Hematopoietic multipotent progenitor cell treated with erythropoietin and hydrocortisone succinate and interleukin-3 and kit ligand, for 8 days (in vitro differentiated cells): ENCODE results near the gene CCDC171.

Source experiments
- DNase-seq: peaks from one replicate; pipeline ENCODE4 v3.0.0-alpha.2; 2015

CCDC171 gene

DNA sequence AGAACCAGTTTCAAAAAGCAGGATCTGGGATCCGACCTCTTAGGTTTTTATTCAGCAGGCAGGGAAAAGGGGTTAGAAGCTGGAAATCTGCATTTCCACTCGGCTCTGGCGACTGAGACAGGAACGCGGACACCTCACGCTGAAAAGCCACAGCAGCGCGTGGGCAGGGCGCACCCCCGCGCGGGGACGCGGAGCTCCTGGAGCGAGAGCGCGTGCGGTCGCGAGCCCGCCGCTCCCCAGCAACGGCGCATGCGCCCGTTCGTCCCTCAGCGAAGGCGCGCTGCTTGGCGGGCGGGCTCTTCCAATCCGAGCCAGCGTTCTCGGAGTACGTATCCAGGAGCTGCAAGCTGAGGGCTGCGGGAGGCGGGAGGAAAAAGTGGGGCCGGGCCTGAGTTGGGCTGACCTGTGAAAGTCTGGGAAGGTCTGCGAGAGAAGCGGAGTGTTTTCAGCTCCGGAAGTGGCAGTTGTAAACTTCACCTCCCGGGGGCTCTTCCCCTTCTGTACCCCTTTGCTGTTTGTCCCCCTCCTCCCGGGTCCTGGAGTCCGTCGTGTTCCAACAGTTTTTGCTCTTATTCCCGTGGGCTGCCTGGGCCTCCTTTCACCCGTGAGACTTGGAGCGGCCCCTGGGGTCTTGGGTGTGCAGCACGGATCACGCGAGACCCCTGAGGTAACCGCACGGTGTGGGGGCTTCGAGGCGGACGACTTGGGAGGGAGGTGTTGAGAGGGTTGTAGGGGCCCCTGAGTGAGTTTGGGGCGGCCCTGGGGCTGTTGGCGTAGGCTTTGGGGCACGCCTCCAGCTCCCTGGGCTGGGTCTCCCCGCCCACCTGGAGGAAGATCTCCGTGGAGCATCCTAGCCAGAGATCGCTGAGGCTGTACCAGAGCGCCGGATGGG lies at the start of gene CCDC171:
Gene CCDC171 (plus strand): TSS at position 408 of the 892 bp plus-strand sequence. CDS start 11,046 bp downstream, outside the sequence.
- DNase-seq: peak; percentile 94

DNA sequence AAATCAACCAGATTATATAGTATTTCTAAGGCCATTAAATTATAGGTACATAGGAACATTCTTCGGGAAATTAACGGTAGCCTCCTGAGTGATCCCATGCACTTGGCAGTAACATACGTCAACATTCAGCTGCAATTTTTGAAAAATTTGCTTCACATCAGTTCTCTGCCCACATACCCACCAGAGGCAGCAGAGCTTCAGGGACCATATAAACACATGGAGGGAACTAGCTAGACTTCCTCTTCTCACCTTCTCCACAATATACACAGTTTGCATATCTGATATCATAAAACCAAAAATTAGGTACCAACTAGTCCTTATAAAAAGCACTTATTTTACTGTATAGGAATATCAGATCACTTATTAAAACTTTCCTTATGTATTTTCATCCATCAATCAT lies 46.9 kb upstream of the CCDC171 start:
- DNase-seq: no peak

GRCh38 chr9:15509931-15510788 lies 42.7 kb upstream of the CCDC171 start:
- peak; percentile 46 for DNase-seq

DNA sequence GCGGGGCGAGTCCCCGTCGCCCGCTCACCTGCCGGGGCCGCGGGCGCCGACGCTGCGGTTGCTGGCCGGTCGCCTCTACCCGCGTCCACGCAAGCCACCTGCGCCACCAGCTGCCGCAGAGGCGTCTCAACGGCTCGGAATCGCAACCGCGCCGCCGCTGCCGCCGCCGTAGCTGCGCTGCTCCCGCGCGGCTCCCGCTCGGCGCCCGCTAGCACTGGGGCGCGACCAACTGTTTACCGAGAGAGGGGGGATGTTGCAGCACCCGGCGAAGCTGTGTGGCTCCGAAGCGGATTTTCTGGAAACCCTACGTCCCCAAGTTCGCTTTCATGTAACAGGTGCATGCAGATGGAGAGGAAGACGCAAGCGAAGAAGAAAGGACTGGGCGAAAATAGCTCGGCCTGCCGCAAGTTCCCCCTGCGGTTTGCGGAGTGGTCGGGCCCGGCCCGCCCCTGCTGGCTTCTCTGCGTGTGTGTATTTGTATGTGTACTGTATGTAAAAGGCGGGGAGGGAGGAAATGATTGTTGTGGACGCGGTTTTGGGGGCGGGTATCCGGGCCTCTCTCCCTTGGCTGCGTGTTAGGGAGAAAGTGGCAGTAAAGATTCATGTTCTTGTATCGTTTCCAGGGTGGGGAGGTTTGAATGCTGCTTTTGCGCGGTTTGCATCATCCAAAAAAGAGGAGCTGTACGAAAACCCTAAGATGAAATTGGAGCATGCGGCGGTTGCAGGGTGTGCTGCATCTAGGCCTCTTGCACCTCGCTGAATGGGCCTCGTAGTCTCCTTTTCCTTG lies 41.9 kb upstream of the CCDC171 start, which contains the start of gene PSIP1:
Gene PSIP1 (minus strand): TSS at position 182 of the 787 bp plus-strand sequence. CDS start 782 bp downstream, outside the sequence.
- peak; percentile 89 for DNase-seq

DNA sequence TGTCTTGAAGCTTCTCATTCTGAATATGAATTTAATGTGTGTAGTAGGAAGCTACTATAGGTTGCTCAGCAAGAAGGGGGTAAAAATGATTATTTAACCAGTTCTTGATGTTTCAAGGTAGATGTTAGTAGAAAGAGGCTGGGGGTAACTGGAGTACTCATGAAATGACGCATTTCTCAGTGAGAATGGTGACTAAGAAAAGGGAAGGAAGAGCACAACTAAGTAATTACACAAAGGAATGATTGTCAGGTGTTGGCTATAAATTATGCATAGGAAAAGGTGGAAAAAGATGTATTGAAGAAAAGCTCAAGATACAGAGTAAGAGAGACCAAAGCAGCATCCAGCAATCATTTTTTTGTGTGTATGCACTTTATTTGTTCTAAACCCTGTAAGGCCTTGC lies 40.6 kb upstream of the CCDC171 start:
- peak; percentile 27 for DNase-seq

DNA sequence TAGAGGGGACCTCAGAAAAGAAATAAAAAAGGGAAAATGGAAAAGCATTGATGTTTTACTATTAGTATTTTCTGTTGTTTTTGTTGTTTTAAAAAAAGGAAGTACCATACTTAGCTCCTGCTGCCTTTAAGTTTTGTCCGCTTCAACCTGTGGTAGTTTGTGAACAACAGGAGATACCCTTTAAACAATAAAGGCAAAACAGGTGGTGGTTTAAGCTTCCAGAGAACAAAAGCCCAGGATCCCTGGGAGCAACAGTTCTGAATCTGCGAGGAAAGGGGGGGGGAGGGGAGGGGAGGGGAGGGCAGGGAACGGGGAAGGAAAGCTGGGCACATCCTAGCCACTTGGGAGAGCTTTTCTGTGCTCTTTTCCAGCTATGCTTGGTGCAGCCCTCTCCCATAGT lies 40.0 kb upstream of the CCDC171 start:
- no peak for DNase-seq

GRCh38 chr9:15513335-15513734 lies 39.5 kb upstream of the CCDC171 start:
- DNase-seq: peak; percentile 69

DNA sequence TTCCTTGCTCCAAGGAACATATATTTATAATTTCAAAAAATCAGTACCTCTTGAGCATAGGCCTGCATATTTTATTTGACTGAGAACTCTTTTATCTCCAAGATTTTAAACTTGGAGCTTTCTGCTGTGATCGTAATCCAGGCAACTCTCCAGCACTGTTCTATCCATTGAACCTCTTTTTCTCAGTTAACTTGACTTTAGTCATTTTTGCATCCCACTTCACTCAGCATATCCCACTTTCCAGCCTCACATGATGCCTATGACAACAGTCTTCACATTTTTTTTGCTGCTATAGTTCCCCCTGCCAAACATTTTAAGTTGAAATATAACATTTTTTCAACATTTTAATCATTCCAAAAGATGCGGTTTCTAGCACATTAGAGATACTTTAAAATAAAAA lies 33.0 kb upstream of the CCDC171 start:
- DNase-seq: no peak

- DNase-seq: no peak
Measured at GRCh38 chr9:15521254-15521653, 31.6 kb upstream of the CCDC171 start.

DNA sequence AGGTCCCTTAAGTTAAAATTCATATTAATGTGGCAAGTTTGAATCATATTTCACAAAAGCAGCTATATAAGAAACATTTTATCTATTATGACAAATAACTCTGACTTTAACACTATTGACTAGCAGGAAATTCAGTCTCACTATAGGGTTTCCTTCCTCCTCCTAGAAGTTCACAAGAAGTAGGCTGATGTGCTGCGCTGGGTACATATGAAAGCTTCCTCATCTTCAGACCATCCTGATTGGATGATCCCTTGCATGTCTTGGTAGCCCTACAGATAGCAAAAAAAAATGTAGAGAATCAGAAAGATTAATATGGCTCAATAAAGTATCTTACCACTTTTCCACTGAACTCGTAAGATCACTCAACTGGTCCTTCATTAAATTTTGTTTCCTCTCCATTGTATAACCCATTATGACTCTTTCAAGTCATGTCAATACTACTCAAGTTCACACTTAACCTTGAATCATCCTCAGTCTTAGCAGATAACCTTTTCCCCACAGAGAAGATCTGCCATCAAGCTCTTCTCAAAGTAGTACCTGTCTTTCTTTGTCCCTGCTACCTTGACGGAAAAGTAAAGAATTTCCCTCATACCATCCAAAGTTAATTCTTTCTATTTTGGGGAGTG lies 30.6 kb upstream of the CCDC171 start:
- DNase-seq: no peak

DNA sequence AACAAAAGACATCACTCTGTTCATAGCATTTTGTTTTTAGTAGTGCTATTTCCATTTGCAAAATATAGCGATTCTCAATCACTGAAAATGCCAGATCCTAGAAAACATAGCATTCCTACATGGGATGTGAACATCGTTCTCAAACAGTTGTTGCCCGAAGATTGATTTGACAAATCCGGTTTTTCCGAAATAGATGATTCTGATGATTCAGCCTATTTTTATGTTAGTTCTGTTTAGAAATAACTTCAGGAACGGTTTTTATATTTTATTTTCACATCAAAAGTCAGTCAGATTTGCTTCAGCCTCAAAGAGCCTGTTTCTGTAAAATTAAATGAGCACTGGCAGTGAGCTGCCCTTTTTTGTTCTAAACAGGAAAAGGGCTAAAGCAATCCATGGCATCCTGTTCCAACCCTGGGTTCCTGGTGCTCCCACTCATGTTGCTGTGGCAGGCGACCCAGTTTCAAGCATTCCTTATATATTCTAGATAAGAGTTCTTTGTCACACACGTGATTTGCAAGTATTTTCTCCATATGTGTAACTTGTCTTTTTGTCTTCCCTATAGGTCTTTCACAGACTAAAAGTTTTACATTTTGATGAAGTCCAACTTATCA lies 27.9 kb upstream of the CCDC171 start:
- no peak for DNase-seq

DNA sequence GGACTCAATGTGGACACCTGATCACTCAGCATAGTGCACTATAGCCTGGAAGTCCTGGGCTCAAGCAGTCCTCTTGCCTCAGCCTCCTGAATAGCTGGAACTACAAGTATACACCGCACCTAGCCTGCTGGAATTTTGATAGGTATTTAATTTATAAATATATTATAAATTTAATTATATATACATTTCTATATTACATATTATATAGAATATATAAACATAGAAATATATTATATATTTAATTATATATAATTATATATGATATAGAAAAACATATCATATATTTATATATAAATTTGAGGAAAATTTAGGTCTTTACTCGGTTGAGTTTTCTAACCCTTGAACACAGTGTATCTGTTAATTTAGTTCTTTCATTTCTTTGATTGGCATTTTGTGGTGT lies 26.9 kb upstream of the CCDC171 start:
- no peak for DNase-seq

- DNase-seq: peak; percentile 44
Measured at GRCh38 chr9:15527035-15527434, 25.8 kb upstream of the CCDC171 start.

- no peak for DNase-seq
Measured at GRCh38 chr9:15529566-15530324, 23.1 kb upstream of the CCDC171 start.

GRCh38 chr9:15531380-15531779 lies 21.5 kb upstream of the CCDC171 start:
- DNase-seq: no peak

DNA sequence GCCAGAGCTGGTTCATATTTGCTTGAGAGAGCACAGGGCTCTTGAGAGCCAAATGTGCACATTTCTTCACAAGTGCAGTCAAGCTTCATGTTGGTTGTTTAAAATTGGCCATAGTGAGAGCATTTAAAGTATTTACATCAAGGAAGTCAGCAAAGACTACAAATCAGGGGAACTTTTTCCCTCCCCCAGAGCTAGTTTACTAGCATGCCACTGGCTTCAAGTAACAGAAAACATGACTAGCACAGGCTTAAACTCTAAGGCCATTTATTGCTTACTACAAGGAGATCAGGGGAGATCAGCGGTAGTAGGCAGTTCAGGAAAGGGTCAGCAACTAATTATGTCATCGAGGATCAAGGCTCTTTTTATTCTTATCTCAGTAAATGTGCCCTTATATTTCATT lies 11.0 kb upstream of the CCDC171 start:
- no peak for DNase-seq

- DNase-seq: no peak
Measured at GRCh38 chr9:15542624-15543023, 10.2 kb upstream of the CCDC171 start.

GRCh38 chr9:15543047-15543813 lies 9.6 kb upstream of the CCDC171 start:
- DNase-seq: no peak

- no peak for DNase-seq
Measured at GRCh38 chr9:15549611-15550010, 3.2 kb upstream of the CCDC171 start.

DNA sequence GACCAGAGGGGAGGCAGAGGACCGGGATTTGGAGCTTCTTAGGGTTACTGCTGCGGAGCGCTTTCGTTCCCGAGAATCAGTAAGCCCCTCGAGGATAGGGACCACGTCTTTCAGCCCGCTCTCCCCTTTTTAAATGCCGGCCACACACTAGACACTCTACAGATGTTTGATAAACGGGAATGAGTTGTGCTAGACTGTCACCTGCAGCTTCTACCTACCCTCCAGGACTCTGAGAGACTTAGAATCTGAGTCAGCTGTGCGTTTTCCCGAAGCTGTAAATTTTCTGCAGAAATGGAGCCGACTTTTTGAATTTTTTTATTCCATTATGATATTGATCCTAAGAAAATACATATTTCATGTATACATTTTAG lies 670 bp downstream of the CCDC171 start:
- DNase-seq: no peak
